GM12864 (cell line): ENCODE measurements around the gene LRRC27.

Experiments
- DNase-seq: peaks from one replicate; pipeline ENCODE4 v3.0.0-alpha.2; 2011; ENCODE audit warnings: low read depth
- H3K4me3 ChIP-seq: 2 replicates; pipeline ENCODE4 v1.5.1; 2011; ENCODE audit warnings: mild to moderate bottlenecking, low read depth, low read length, control low read depth
- CTCF ChIP-seq: IDR thresholded peaks from 2 replicates; pipeline ENCODE4 v1.5.1; 2011; ENCODE audit warnings: low read depth, mild to moderate bottlenecking, moderate library complexity, low read length, control low read depth, inconsistent platforms; ENCODE audit errors: missing control alignments

Gene LRRC27

GRCh38 chr10:132297526-132297925 is 34.5 kb upstream of the LRRC27 start:
- no peak for TF ChIP-seq CTCF
- DNase-seq: no peak
- H3K4me3 ChIP-seq: no peak overlapping the region

GRCh38 chr10:132298038-132298881 is 33.7 kb upstream of the LRRC27 start:
- no peak overlapping the region for H3K4me3 ChIP-seq
- no peak for TF ChIP-seq CTCF
- no peak for DNase-seq

- TF ChIP-seq CTCF: no peak
- no peak for DNase-seq
- no peak overlapping the region for H3K4me3 ChIP-seq
Measured at GRCh38 chr10:132299371-132300336, 32.3 kb upstream of the LRRC27 start.

GRCh38 chr10:132300582-132300981 is 31.4 kb upstream of the LRRC27 start:
- TF ChIP-seq CTCF: no peak

GRCh38 chr10:132301371-132302330 is 30.3 kb upstream of the LRRC27 start:
- no peak for DNase-seq
- no peak for TF ChIP-seq CTCF
- no peak overlapping the region for H3K4me3 ChIP-seq

More at GRCh38 chr10:132300582-132300981, 31.4 kb upstream of the LRRC27 start:
- no peak overlapping the region for H3K4me3 ChIP-seq
- no peak for DNase-seq

GRCh38 chr10:132302421-132303310 is 29.3 kb upstream of the LRRC27 start:
- H3K4me3 ChIP-seq: no peak overlapping the region
- TF ChIP-seq CTCF: no peak
- DNase-seq: no peak
